ENCODE data around the gene RBBP5. TPM values are rescaled to one million over a fixed set of nuclear protein-coding genes. Genes with fewer than 3 reads are reported as not detected.
"Not testable (repeated sequence)": the region's sequence is repeated elsewhere in the genome, so short reads cannot be mapped to it uniquely, and the experiment has no call there.

RBBP5 gene
- total RNA-seq, 1 donor from 2014 or later, result 12.4 TPM

DNA sequence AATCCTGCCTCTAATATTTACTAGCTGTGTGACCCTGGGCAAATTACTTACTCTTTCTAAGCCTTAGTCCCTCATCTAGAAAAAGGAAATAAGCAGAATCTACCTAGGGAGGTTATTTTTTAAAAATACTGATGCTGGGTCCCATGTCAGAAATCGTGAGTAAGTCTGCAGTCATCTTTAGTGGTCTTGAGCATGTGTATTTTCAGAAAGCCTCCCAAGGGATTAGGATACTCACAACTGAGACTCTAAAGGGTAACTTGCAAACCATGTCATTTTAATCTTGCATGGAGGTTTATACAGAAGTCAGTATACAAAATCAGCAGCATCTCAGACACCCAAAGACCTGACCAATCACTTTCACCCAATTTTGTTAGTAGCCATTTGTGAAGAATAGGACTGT lies 46.5 kb upstream of the RBBP5 start:
- H3K36me3 Mint-ChIP-seq (ENCODE audit: low read depth), result peaks cover 22% of the 10 kb centered on the region
- H3K27me3 Mint-ChIP-seq (ENCODE audit: low read depth), result no peaks in the 10 kb centered on the region
- H3K9me3 Mint-ChIP-seq (ENCODE audit: low read depth), result no peaks in the 10 kb centered on the region
- no peak overlapping the region for H3K4me3 Mint-ChIP-seq (ENCODE audit: unreplicated experiment)
- peaks cover 22% of the 10 kb centered on the region for H3K4me1 Mint-ChIP-seq (ENCODE audit: low read depth)
- DNase-seq (ENCODE audit: low spot score), result no peak
- no peak overlapping the region for H3K27ac Mint-ChIP-seq (ENCODE audit: unreplicated experiment)
- no peak for TF ChIP-seq CTCF (IDR thresholded peaks at IDR 0.05)

DNA sequence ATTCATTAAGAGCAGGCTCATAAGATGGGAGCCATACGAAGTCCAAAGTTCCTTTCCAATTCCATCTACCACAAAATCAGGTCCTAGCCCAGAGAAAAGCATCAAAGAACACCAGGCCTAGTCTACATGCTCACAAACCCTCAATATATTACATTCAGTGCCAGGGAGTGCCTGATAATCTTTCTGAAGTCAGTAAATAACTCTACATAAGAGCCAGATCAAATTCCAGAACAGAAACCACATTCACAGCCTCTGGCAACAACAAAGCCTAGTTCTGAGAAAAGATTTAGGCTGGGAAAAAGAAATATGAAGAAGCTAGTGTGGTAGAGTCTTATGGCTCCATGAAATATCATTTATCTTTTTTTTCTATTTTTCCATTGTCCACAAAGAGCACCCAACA lies 40.5 kb upstream of the RBBP5 start:
- peaks cover 17% of the 10 kb centered on the region for H3K4me1 Mint-ChIP-seq (ENCODE audit: low read depth)
- H3K4me3 Mint-ChIP-seq (ENCODE audit: unreplicated experiment), result no peak overlapping the region
- no peaks in the 10 kb centered on the region for H3K27me3 Mint-ChIP-seq (ENCODE audit: low read depth)
- peaks cover 34% of the 10 kb centered on the region for H3K36me3 Mint-ChIP-seq (ENCODE audit: low read depth)
- TF ChIP-seq CTCF (IDR thresholded peaks at IDR 0.05), result no peak
- DNase-seq (ENCODE audit: low spot score), result no peak
- H3K9me3 Mint-ChIP-seq (ENCODE audit: low read depth), result no peaks in the 10 kb centered on the region
- H3K27ac Mint-ChIP-seq (ENCODE audit: unreplicated experiment), result peak overlapping the region; percentile 8

DNA sequence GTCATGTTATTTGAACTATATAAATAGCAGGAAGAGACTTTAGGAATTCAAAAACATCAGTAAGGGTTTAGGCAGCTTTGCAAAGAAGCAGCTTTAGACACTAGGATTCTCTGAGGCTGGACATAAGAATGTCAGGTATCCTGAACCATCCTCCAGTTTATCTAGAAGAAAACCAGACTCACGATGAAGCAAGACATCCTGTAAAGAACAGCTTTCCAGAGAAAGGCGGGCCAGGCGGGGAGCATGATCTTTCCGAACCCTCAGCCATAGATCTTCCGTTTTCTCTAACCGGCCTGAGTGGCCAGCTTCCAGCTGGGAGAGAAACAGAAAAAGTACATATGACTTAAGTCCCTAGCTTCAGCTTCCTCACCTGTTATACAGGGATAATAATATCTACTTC lies 39.3 kb upstream of the RBBP5 start:
- H3K27me3 Mint-ChIP-seq (ENCODE audit: low read depth), result no peaks in the 10 kb centered on the region
- H3K27ac Mint-ChIP-seq (ENCODE audit: unreplicated experiment), result no peak overlapping the region
- H3K4me3 Mint-ChIP-seq (ENCODE audit: unreplicated experiment), result no peak overlapping the region
- TF ChIP-seq CTCF (IDR thresholded peaks at IDR 0.05), result no peak
- H3K4me1 Mint-ChIP-seq (ENCODE audit: low read depth), result peaks cover 17% of the 10 kb centered on the region
- peaks cover 46% of the 10 kb centered on the region for H3K36me3 Mint-ChIP-seq (ENCODE audit: low read depth)
- H3K9me3 Mint-ChIP-seq (ENCODE audit: low read depth), result no peaks in the 10 kb centered on the region
- DNase-seq (ENCODE audit: low spot score), result no peak

GRCh38 chr1:205158048-205158616 lies 36.4 kb upstream of the RBBP5 start:
- no peak for DNase-seq (ENCODE audit: low spot score)

DNA sequence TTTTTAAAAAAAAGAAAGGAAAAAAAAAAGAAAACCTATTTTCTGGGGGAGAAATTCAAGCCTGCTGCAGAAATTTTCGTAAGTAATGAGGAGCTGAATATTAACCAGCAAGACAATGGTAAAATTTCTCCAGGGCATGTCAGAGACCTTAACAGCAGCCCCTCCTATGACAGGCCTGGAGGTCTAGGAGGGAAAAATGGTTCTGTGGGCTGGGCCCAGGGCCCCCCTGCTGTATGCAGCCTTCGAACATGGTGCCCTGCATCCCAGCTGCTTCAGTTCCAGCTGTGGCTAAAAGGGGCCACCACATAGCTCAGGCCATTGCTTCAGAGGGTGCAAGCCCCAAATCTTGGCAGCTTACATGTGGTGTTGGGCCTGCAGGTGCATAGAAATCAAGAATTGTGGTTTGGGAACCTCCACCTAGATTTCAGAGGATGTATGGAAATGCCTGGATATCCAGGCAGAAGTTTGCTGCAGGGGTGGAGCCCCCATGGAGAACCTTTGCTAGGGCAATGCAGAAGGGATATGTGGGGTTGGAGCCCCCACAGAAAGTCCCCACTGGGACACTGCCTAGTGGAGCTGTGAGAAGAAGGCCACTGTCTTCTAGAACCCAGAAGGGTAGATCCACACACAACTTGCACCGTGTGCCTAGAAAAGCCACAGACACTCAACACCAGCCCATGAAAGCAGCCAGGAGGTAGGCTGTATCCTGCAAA lies 34.0 kb upstream of the RBBP5 start:
- not testable (repeated sequence) for H3K4me3 Mint-ChIP-seq (ENCODE audit: unreplicated experiment); H3K4me1 Mint-ChIP-seq (ENCODE audit: low read depth); H3K9me3 Mint-ChIP-seq (ENCODE audit: low read depth); H3K27me3 Mint-ChIP-seq (ENCODE audit: low read depth); H3K27ac Mint-ChIP-seq (ENCODE audit: unreplicated experiment); DNase-seq (ENCODE audit: low spot score)
- peaks cover 43% of the 10 kb centered on the region for H3K36me3 Mint-ChIP-seq (ENCODE audit: low read depth)

More at GRCh38 chr1:205158048-205158616, 36.4 kb upstream of the RBBP5 start:
- Mint-ChIP-seq H3K4me3 (ENCODE audit: unreplicated experiment) (no peak overlapping the region), H3K4me1 (ENCODE audit: low read depth) (peaks cover 10% of the 10 kb centered on the region), H3K27me3 (ENCODE audit: low read depth) (no peaks in the 10 kb centered on the region), H3K36me3 (ENCODE audit: low read depth) (peaks cover 51% of the 10 kb centered on the region), H3K27ac (ENCODE audit: unreplicated experiment) (no peak overlapping the region), H3K9me3 (ENCODE audit: low read depth) (no peaks in the 10 kb centered on the region)
- TF ChIP-seq CTCF (IDR thresholded peaks at IDR 0.05), result no peak

- peaks cover 6% of the 10 kb centered on the region for H3K4me1 Mint-ChIP-seq (ENCODE audit: low read depth)
- no peak overlapping the region for H3K27ac Mint-ChIP-seq (ENCODE audit: unreplicated experiment)
- H3K4me3 Mint-ChIP-seq (ENCODE audit: unreplicated experiment), result no peak overlapping the region
- no peak for DNase-seq (ENCODE audit: low spot score)
- H3K27me3 Mint-ChIP-seq (ENCODE audit: low read depth), result no peaks in the 10 kb centered on the region
- H3K36me3 Mint-ChIP-seq (ENCODE audit: low read depth), result peaks cover 40% of the 10 kb centered on the region
- TF ChIP-seq CTCF (IDR thresholded peaks at IDR 0.05), result no peak
- H3K9me3 Mint-ChIP-seq (ENCODE audit: low read depth), result no peaks in the 10 kb centered on the region
These were observed 30.7 kb upstream of the RBBP5 start for GRCh38 chr1:205152505-205152904.
